HCT116 (cell line): Measurements from ENCODE around the gene C1QTNF3. TPM values are rescaled to one million over a fixed set of nuclear protein-coding genes. Genes with fewer than 3 reads are reported as not detected.

Experiments
- ATAC-seq: fragments of 200-7000 bp; cut with Tn5 transposase; 2 replicates; pipeline ENCODE4 v1.9.1; 2020; ENCODE audit warnings: mild to moderate bottlenecking, moderate library complexity
- BruUV-seq: library from RNA; stranded (reverse); fragments of 400-500 nt; replicated peaks from 2 replicates; lab custom pipeline; 2021; lab: Mats Ljungman, UMichigan
- CTCF ChIA-PET: fragments of 300-600 bp; sonication (Branson Sonifier 250); formaldehyde crosslinking; loops from one replicate; lab custom pipeline; 2021; ENCODE audit warnings: antibody characterized with exemption; lab: Charles Lee
- POLR2A ChIA-PET: fragments of 300-600, 350-600 bp; sonication (Branson Sonifier 250); formaldehyde crosslinking; loops from one replicate; lab custom pipeline; 2021; ENCODE audit warnings: antibody characterized with exemption; lab: Charles Lee
- RAD21 ChIA-PET, 2 experiments: fragments of 300-600 bp; sonication (Branson Sonifier 250); formaldehyde crosslinking; loops; one replicate each; lab custom pipeline; 2023; ENCODE audit warnings: low total read pairs in 2 of 2; ENCODE audit not compliant: uncharacterized antibody in 2 of 2, unreplicated experiment in 2 of 2, low non-redundant PET in 1 of 2; lab: Charles Lee
- DNase-seq: peaks from one replicate; pipeline ENCODE4 v3.0.0-alpha.2; 2010; ENCODE audit warnings: low read depth, low spot score
- H2AFZ ChIP-seq: fragments of 200-600 bp; shearing (Covaris generic), sonication (generic); 2 replicates; pipeline ENCODE4 v1.6.1; 2017; ENCODE audit warnings: low read depth, mixed run types, mixed read lengths, antibody characterized with exemption, low read length; ENCODE audit not compliant: poor library complexity, severe bottlenecking
- H3K27ac ChIP-seq: 2 replicates; pipeline ENCODE4 v1.5.1; 2012; ENCODE audit warnings: low read depth, low read length
- H3K27me3 ChIP-seq: fragments of 200-600 bp; sonication (generic); 2 replicates; pipeline ENCODE4 v1.6.1; 2016; ENCODE audit warnings: mixed run types, low read length, mixed read lengths; ENCODE audit not compliant: insufficient read depth
- H3K36me3 ChIP-seq, 2 experiments: fragments of 200-500 bp in 1 of 2; fragments of 200-600 bp in 1 of 2; sonication (Bioruptor generic) in 1 of 2; sonication (generic) in 1 of 2; 2 replicates each; pipeline versions ENCODE4 v1.5.1 to v1.6.1; 2014 to 2016; ENCODE audit warnings: low read length in 2 of 2, inconsistent platforms in 1 of 2, mixed read lengths in 1 of 2, mixed run types in 1 of 2; ENCODE audit not compliant: insufficient read depth in 2 of 2, control insufficient read depth in 1 of 2
- H3K4me1 ChIP-seq, 2 experiments: fragments of 200-600 bp in 1 of 2; sonication (generic) in 1 of 2; 2 replicates each; pipeline versions ENCODE4 v1.5.1 to v1.6.1; 2012 to 2017; ENCODE audit warnings: low read length in 2 of 2, inconsistent platforms in 1 of 2, mild to moderate bottlenecking in 1 of 2, mixed read lengths in 1 of 2, mixed run types in 1 of 2, moderate library complexity in 1 of 2; ENCODE audit not compliant: insufficient read depth in 2 of 2, control insufficient read depth in 1 of 2
- H3K4me2 ChIP-seq: fragments of 200-600 bp; sonication (generic); 2 replicates; pipeline ENCODE4 v1.6.1; 2017; ENCODE audit warnings: mixed run types, low read length, mixed read lengths
- H3K4me3 ChIP-seq, 2 experiments: fragments of 200-600 bp in 1 of 2; sonication (generic) in 1 of 2; replicated peaks in 1 of 2; 2 replicates each; pipeline ENCODE4 v1.5.1; 2011 to 2016; ENCODE audit warnings: low read length in 2 of 2, control low read depth in 1 of 2, low read depth in 1 of 2, mild to moderate bottlenecking in 1 of 2, mixed read lengths in 1 of 2, mixed run types in 1 of 2
- H3K79me2 ChIP-seq: fragments of 200-600 bp; sonication (generic); 2 replicates; pipeline ENCODE4 v1.6.1; 2017; ENCODE audit warnings: mild to moderate bottlenecking, mixed run types, low read length, moderate library complexity, mixed read lengths; ENCODE audit not compliant: insufficient read depth
- H3K9ac ChIP-seq: fragments of 200-600 bp; sonication (generic); 2 replicates; pipeline ENCODE4 v1.6.1; 2016; ENCODE audit warnings: low read length, mixed read lengths
- H3K9me2 ChIP-seq: fragments of 200-600 bp; sonication (generic), shearing (Covaris generic); 2 replicates; pipeline ENCODE4 v1.6.1; 2017; ENCODE audit warnings: mixed run types, mild to moderate bottlenecking, moderate library complexity; ENCODE audit not compliant: insufficient read depth
- H3K9me3 ChIP-seq, 2 experiments: fragments of 200-500 bp in 1 of 2; fragments of 200-600 bp in 1 of 2; sonication (Bioruptor generic) in 1 of 2; sonication (generic) in 1 of 2; 2 replicates each; pipeline ENCODE4 v1.6.1; 2014 to 2017; ENCODE audit warnings: low read length in 2 of 2, mixed read lengths in 2 of 2, inconsistent platforms in 1 of 2, low read depth in 1 of 2, mild to moderate bottlenecking in 1 of 2, mixed run types in 1 of 2, moderate library complexity in 1 of 2; ENCODE audit not compliant: control insufficient read depth in 1 of 2, insufficient read depth in 1 of 2
- H4K20me1 ChIP-seq: fragments of 200-600 bp; sonication (generic), shearing (Covaris generic); 2 replicates; pipeline ENCODE4 v1.6.1; 2017; ENCODE audit warnings: mixed run types, mild to moderate bottlenecking, moderate library complexity; ENCODE audit not compliant: insufficient read depth
- CBX3 ChIP-seq: IDR thresholded peaks from 2 replicates; pipeline ENCODE4 v1.6.1; 2012; ENCODE audit warnings: low read depth
- CEBPB ChIP-seq: IDR thresholded peaks from 2 replicates; pipeline ENCODE4 v1.6.1; 2012; ENCODE audit warnings: low read depth
- FOSL1 ChIP-seq: IDR thresholded peaks from 2 replicates; pipeline ENCODE4 v1.6.1; 2012; ENCODE audit warnings: low read depth
- POLR2A ChIP-seq: IDR thresholded peaks from 2 replicates; pipeline ENCODE4 v1.7.0; 2011; ENCODE audit warnings: borderline replicate concordance; ENCODE audit not compliant: insufficient read depth, insufficient read length; ENCODE audit errors: extremely low read depth
- RAD21 ChIP-seq: IDR thresholded peaks from 2 replicates; pipeline ENCODE4 v1.6.1; 2012; ENCODE audit warnings: low read depth, mild to moderate bottlenecking
- ZFX ChIP-seq: fragments of 450-650 bp; IDR thresholded peaks from 2 replicates; pipeline ENCODE4 v1.6.1; 2017
- ZNF274 ChIP-seq: fragments of 200-500 bp; sonication (Bioruptor generic); IDR thresholded peaks from 2 replicates; pipeline ENCODE4 v1.6.1; 2014; ENCODE audit warnings: mild to moderate bottlenecking, low read depth, low read length, inconsistent platforms
- intact Hi-C: fragments of 100-400 bp; cut with micrococcal nuclease; formaldehyde crosslinking; loops from 2 replicates; pipeline ENCODE4 v1.10.0; 2022
- total RNA-seq: library from RNA; stranded (reverse); gene quantifications from one replicate; pipeline ENCODE4 v1.2.1, GENCODE V29; 2021; ENCODE audit not compliant: unreplicated experiment
- TF ChIP-seq, protein P1 (sequence below): IDR thresholded peaks from 2 replicates; pipeline ENCODE4 v1.6.1; 2012; ENCODE audit warnings: low read depth
- TF ChIP-seq, protein P2 (sequence below): IDR thresholded peaks from 2 replicates; pipeline ENCODE4 v1.6.1; 2011; ENCODE audit warnings: mild to moderate bottlenecking, low read length, moderate library complexity; ENCODE audit not compliant: insufficient replicate concordance; ENCODE audit errors: extremely low read depth

C1QTNF3 gene
- total RNA-seq, 1 experiment from 2014 or later: 2.6 TPM

DNA sequence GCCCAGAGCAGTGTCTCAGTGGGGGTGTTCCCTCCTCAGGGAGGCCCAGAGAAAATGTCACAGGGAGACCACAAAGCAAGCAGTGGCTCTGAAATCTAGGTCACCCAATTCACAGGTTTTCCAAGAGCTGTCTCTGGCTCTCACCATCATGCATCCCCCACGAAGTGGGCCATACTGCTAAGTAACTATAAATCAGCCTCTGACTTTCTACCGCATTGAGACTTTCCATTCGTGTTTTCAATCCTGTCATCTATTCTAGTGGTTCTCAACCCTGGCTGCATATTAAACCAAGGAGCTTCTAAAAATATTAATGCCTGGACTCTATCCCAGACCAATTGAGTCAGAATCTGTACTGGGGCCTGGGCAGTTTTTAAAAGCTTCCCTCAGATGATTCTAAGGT, 2.0 kb upstream of the C1QTNF3 start:
- Histone ChIP-seq H3K27me3 (no peaks in the 10 kb centered on the region), H4K20me1 (no peaks in the 10 kb centered on the region), H3K27ac (no peak overlapping the region), H3K36me3 (no peaks in the 10 kb centered on the region), H3K9me2 (no peaks in the 10 kb centered on the region), H3K9me3 (no peaks in the 10 kb centered on the region), H2AFZ (no peak overlapping the region), H3K9ac (no peak overlapping the region), H3K4me2 (no peak overlapping the region), H3K4me3 (no peak overlapping the region), H3K4me1 (no peaks in the 10 kb centered on the region), H3K79me2 (no peaks in the 10 kb centered on the region)
- ChIA-PET POLR2A (no interaction called here), RAD21 (no interaction called here), CTCF (no interaction called here)
- intact Hi-C loops: no loop called here
- no peak for TF ChIP-seq ZNF274
- no peak for TF ChIP-seq CBX3
- no peak for TF ChIP-seq FOSL1
- TF ChIP-seq, protein P1, sequence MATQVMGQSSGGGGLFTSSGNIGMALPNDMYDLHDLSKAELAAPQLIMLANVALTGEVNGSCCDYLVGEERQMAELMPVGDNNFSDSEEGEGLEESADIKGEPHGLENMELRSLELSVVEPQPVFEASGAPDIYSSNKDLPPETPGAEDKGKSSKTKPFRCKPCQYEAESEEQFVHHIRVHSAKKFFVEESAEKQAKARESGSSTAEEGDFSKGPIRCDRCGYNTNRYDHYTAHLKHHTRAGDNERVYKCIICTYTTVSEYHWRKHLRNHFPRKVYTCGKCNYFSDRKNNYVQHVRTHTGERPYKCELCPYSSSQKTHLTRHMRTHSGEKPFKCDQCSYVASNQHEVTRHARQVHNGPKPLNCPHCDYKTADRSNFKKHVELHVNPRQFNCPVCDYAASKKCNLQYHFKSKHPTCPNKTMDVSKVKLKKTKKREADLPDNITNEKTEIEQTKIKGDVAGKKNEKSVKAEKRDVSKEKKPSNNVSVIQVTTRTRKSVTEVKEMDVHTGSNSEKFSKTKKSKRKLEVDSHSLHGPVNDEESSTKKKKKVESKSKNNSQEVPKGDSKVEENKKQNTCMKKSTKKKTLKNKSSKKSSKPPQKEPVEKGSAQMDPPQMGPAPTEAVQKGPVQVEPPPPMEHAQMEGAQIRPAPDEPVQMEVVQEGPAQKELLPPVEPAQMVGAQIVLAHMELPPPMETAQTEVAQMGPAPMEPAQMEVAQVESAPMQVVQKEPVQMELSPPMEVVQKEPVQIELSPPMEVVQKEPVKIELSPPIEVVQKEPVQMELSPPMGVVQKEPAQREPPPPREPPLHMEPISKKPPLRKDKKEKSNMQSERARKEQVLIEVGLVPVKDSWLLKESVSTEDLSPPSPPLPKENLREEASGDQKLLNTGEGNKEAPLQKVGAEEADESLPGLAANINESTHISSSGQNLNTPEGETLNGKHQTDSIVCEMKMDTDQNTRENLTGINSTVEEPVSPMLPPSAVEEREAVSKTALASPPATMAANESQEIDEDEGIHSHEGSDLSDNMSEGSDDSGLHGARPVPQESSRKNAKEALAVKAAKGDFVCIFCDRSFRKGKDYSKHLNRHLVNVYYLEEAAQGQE: no peak
- TF ChIP-seq ZFX: no peak
- ATAC-seq (no peak), DNase-seq (no peak)
- no TSS peak for BruUV-seq

DNA sequence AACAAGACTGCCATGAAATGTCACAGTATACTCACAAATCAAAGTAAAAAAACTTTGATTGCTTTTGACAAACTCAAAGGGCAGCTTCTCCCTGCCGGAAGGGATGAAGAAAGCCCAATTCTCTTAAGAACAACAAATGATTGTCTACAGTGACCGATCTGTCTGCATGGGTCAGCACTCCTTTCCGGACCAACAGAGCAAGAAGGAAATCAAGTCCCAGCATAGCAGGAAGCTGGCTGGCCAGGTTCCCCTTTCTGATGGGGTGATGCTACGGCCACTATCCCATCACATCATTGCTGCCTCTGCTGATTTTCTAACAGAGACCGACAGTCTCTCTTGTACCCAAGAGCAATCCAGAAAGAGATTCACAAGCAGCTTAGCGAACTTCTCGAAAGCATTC, 692 bp downstream of the C1QTNF3 start:
- POLR2A ChIA-PET: no interaction called here
- no peaks in the 10 kb centered on the region; the same call in 1 of the 2 replicates for H4K20me1 ChIP-seq
- no peaks in the 10 kb centered on the region for H3K9me2 ChIP-seq
- no peak overlapping the region for H3K27ac ChIP-seq
- no peak overlapping the region for H2AFZ ChIP-seq
- ATAC-seq (no peak), DNase-seq (no peak)
- RAD21 ChIA-PET: no interaction called here
- no peaks in the 10 kb centered on the region for H3K4me1 ChIP-seq
- CTCF ChIA-PET: no interaction called here
- intact Hi-C loops: no loop called here
- no peak overlapping the region for H3K4me2 ChIP-seq
- no peaks in the 10 kb centered on the region for H3K36me3 ChIP-seq
- H3K79me2 ChIP-seq: no peaks in the 10 kb centered on the region
- TF ChIP-seq CEBPB: no peak
- TF ChIP-seq, protein P2, sequence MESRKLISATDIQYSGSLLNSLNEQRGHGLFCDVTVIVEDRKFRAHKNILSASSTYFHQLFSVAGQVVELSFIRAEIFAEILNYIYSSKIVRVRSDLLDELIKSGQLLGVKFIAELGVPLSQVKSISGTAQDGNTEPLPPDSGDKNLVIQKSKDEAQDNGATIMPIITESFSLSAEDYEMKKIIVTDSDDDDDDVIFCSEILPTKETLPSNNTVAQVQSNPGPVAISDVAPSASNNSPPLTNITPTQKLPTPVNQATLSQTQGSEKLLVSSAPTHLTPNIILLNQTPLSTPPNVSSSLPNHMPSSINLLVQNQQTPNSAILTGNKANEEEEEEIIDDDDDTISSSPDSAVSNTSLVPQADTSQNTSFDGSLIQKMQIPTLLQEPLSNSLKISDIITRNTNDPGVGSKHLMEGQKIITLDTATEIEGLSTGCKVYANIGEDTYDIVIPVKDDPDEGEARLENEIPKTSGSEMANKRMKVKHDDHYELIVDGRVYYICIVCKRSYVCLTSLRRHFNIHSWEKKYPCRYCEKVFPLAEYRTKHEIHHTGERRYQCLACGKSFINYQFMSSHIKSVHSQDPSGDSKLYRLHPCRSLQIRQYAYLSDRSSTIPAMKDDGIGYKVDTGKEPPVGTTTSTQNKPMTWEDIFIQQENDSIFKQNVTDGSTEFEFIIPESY: no peak
- TF ChIP-seq RAD21: no peak
- TF ChIP-seq POLR2A: no peak
- BruUV-seq: no TSS peak
- no peak overlapping the region for H3K9ac ChIP-seq
- no peak overlapping the region for H3K4me3 ChIP-seq
- no peaks in the 10 kb centered on the region for H3K9me3 ChIP-seq
- no peaks in the 10 kb centered on the region for H3K27me3 ChIP-seq
